Hematopoietic multipotent progenitor cell (in vitro differentiated cells): ENCODE measurements around the gene ZNF692. TPM values are rescaled to one million over a fixed set of nuclear protein-coding genes. Genes with fewer than 3 reads are reported as not detected.
"Not testable (repeated sequence)": the region's sequence is repeated elsewhere in the genome, so short reads cannot be mapped to it uniquely, and the experiment has no call there.

Experiments used
- DNase-seq, 3 donors: peaks; one replicate each; pipeline ENCODE4 v3.0.0-alpha.2; 2011 to 2015; ENCODE audit warnings: low read depth in 2 of 3, low spot score in 2 of 3
- total RNA-seq: library from RNA; depleted of rRNA; stranded (reverse); fragments of >200 nt; gene quantifications from one replicate; pipeline ENCODE4 v1.2.3, GENCODE V29; 2012

ZNF692 gene, protein sequence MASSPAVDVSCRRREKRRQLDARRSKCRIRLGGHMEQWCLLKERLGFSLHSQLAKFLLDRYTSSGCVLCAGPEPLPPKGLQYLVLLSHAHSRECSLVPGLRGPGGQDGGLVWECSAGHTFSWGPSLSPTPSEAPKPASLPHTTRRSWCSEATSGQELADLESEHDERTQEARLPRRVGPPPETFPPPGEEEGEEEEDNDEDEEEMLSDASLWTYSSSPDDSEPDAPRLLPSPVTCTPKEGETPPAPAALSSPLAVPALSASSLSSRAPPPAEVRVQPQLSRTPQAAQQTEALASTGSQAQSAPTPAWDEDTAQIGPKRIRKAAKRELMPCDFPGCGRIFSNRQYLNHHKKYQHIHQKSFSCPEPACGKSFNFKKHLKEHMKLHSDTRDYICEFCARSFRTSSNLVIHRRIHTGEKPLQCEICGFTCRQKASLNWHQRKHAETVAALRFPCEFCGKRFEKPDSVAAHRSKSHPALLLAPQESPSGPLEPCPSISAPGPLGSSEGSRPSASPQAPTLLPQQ
- total RNA-seq, result 23.4 TPM

DNA sequence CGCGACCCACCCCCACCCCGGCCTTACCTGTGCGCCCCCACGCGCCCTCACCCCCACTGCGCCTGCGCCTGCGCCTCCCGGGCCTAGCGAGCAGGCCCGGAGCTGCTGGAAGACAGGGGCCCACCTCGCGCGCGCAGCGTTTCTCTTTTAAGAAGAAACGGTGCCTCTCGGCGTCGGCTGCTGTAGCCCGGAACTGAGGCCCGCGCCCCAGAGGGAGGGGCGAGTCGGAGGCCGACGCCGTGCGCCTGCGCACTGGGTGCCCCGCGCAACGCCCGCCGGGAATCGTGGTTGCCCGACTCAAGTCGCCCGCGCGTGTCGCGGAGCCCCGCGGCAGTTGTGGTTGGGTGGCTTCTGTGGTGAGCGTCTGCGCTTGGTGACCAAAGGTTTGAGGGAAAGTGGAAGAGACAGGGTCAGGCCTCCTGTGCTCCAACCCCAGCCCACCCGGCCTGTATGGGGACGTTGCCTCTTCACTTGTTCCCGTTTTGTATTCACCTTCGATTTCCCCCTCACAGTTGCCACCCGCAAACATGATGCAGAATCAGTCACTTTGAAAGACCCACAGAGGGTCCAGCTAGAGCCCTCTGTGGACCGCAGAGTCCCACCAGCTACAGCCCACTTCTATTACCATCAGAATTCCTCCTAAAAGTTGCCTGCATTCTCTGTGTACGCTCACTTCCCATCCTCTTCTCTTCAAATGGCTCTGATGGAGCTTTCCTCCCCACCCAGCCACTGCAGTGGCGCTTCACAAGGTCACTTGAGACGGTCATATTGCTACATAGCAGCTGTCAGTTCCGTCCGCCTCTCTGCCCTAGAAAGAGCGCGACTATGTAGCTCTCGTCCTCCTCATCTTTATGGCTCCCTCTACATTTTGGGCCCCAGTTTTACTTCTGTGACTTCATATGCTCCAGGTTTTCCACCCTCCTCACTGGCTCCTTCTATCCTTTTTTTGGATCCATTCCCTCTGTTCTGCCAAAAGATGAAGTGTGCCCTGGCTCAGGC is at the start of gene ZNF692:
Gene ZNF692 (minus strand): TSS at position 195 of the 999 bp plus-strand sequence. CDS start 776 bp downstream, outside the sequence.
- peak; percentile 91 to 99 (median 98) for DNase-seq

DNA sequence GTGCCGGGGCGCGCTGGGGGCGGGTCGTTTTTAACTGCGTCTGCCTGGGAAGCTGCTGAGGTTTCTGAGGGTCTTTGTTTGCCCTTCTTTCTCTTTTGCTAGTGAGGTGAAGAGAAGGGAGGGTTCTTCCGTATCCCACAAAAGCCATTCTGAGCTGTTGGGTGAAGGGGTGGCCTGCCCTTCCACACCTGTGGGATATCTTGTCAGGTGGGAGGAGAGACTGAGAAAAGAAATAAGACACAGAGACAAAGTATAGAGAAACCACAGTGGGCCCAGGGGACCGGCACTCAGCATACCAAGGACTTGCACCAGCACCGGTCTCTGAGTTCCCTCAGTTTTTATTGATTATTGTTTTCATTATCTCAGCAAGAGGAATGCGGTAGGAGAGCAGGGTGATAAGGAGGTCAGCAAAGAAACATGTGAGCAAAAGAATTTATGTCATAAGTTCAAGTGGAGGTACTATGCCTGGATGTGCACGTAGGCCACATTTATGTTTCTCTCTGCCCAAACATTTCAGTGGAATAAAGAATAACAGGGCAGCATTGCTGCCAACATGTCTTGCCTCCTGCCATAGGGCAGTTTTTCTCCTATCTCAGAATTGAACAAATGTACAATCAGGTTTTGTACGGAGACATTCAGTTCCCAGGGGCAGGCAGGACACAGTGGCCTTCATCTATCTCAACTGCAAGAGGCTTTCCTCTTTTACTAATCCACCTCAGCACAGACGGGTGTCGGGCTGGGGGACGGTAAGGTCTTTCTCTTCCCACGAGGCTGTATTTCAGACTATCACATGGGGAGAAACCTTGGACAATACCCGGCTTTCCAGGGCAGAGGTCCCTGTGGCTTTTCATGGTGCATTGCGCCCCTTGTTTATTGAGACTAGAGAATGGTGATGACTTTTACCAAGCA is 48.1 kb upstream of the ZNF692 start:
- DNase-seq, result no peak

DNA sequence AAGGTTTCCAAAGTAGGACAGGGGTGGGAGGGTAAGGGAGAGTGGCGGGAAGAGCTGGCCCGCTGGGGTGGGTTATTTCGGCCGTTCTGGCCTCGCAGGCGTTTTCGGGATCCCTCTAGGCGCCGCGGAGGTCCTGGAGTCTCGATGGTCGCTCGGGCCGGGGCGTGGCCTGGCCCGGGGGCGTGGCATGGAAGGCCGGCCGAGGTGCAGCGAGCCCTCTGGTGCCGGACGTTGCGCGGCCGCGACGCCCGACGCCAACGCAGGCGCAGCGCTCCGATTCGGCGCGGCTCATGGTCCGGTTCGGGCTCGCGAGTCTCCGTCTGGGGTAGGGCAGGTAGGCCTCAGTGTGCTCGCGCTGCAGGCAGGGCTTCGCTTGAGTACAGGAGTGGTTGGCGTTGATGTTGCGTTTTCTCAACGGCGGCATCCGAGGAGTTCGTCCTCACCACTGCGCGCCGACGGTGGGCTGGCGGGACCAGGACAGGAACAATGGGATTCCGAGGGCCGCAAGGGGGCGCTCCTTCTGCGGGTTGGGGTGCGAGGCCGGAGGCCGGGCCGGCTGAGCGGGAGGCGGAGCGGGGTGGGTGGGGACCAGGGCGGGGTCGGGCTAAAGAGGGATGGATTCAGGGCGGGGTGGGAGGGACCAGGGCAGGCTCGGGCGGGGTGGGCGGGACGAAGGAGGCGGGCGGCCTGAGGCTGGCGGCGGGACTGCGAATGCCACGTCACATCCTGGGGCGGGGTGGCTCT is 47.3 kb upstream of the ZNF692 start, which contains the start of gene PGBD2:
Gene PGBD2 (plus strand): TSS at position 227 of the 744 bp plus-strand sequence. CDS start 7,628 bp downstream, outside the sequence.
- peak; percentile 89 to 96 (median 94) for DNase-seq

DNA sequence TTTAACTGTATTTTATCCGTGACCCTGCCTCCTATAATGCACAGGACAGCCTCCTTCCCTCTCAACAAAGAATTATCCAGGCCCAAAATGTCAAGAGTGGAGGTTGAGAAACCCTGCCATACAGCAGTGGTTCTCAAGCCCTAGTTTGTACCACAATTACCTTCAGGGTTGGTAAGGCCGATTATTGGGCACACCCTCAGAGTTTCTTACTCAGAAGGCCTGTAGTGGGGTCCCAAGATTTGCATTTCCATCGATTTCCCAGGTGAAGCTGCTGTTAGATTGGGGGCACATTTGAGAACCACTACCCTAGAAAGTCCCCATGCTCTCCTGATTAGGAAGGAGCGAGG is 46.8 kb upstream of the ZNF692 start:
- no peak for DNase-seq

DNA sequence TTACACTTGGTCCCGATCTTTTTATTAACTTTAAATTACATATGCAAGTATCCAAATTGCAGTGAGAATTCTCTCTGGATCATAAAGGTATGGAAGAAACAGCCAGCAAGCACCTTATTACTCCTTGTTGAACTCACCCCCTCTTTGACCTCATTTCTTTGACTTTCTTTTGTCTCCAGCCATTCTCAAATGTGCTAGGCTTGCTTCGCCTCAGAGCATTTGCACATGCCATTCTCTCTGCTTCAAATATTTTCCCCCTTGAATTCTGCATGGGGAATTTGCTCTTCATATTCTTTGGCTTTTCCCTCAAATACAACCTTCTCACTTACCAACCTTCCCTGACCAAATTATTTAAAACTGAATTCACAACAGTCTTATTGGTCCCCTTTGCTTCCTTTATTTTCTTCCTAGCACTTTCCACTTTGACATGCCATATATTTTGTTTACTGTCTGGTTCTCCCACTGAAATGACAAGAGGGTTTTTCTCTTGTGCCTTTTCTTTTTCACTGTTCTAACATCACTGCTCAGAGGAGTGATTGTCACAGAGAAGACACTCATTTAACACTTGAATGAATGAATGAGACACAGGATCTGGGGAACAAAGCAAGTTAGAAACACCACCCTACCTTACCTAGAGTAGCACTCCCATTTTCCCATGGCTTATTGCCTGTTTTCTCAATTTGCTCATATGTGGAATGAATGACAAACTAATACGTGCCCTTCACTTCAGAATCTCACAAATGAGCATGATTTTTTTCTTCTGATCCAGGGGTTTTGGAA is 45.7 kb upstream of the ZNF692 start:
- DNase-seq, result no peak

DNA sequence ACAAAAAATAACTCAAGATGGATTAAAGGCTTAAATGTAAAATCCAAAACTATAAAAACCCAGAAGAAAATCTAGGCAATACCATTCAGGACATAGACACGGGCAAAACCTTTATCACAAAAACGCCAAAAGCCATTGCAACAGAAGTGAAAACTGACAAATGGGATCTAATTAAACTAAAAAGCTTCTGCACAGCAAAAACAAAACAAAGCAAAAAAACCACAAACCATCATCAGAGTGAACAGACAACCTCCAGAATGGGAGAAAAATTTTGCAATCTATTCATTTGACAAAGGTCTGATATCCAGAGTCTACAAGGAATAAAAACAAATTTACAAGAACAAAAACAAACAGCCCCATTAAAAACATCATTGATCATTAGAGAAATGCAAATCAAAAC is 42.7 kb upstream of the ZNF692 start:
- DNase-seq, result no peak

DNA sequence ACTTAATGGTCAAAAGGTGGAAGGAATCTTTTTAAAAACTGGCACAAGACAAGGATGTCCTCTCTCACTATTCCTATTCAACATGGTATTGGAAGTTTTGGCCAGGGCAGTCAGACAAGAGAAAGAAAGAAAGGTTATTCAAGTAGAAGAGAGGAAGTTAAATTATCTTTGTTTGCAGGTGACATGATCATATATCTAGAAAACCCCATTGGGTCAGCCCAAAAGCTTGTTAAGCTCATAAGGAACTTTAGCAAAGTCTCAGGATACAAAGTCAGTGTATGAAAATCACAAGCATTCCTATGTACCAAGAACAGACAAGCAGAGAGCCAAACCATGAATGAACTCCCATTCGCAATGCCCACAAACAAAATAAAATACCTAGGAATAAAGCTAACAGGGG is 41.8 kb upstream of the ZNF692 start:
- no peak for DNase-seq

DNA sequence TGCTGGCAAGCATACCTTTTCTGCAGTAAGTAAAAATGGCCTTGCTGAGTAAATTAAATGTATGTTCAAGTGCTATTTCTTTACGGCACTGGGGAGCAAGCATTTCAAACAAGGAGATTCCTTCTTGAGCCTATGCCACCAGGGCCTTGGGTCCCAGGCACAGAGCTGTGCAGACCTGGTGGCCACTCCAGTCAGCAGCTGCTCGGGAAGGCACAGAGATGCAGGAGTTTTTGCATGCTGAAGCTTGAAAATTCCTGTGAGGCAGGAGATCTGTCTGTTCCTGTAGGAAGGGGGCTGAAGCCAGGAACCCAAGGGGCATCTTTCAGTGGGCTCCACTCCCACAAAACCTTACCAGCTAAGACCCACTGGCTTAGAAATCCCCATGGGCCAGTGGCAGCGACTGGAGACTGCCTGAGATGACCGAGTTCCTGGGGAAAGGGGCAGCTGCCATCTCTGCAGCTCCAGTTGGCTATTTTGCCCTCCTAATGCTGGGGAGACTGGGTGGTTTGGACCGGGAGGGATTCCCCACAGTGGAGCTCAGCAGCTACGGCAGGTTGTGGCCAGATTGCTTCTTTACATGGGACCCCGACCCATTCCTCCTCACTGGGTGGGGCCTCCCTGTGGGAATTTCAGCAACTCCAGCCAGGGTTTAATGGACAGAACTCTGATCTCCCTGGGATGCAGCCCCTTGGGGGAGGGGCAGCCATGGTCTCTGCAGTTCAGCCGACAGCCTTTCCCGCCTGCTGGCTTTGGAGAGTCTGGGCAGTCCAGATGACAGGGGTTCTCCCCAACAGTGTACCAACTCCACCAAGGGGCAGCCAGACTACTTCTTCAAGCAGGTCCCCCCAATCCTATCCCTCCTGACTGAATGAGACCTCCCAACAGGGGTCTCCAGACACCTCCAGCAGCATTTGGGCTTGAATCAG is 38.8 kb upstream of the ZNF692 start:
- DNase-seq, result no peak

DNA sequence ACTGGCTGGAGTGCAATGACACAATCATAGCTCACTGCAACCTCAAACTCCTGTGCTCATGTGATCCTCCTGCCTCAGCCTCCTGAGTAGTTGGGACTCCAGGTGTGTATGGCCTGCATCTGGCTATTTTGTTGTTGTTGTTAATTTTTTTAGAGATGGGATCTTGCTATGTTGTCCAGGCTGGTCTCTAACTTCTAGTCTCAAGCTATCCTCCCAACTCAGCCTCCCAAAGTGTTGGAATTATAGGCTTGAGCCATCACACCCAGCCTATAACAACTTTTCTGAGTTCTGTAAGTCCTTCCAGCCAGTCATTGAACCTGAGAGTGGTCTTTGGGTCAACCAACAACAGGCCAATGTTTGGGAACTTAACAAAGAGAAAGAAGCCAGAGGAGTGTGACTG is 36.0 kb upstream of the ZNF692 start:
- DNase-seq, result no peak

DNA sequence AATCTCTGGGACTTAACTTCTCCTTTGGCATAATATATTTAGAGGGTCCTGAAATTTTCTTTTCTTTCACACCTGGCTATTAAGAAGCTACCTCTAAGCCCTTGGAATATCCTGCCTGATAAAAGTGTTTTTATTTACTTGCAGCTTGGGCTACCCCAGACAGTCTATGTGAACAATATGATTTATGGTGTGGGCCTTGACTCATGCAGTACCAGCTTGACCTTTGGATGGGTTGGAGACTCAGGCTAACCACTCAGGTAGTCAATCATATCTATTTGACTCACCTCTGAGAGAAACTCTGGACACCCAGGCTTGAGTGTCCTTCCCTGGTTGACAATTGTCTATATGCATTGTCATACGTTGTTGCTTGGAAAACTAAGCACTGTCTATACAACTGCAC is 33.7 kb upstream of the ZNF692 start:
- no peak for DNase-seq

DNA sequence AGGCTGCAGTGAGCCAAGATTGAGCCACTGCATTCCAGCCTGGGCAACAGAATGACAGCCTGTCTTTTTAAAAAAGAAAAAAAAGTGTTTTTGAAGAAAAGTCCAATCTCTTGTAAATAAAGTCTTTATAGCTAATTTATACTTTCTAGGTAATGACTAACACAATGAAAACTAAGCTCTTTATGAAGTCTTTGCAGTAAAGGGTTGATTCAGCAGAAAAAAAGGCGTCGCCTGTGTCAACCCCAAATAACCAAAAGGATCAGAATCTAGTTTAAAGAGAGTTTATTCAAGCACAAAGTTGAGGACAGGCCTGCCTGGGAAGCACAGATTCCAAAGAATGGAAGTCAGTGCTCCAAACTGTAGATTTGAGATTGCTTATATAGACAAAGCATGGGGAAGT is 32.9 kb upstream of the ZNF692 start:
- DNase-seq, result no peak

DNA sequence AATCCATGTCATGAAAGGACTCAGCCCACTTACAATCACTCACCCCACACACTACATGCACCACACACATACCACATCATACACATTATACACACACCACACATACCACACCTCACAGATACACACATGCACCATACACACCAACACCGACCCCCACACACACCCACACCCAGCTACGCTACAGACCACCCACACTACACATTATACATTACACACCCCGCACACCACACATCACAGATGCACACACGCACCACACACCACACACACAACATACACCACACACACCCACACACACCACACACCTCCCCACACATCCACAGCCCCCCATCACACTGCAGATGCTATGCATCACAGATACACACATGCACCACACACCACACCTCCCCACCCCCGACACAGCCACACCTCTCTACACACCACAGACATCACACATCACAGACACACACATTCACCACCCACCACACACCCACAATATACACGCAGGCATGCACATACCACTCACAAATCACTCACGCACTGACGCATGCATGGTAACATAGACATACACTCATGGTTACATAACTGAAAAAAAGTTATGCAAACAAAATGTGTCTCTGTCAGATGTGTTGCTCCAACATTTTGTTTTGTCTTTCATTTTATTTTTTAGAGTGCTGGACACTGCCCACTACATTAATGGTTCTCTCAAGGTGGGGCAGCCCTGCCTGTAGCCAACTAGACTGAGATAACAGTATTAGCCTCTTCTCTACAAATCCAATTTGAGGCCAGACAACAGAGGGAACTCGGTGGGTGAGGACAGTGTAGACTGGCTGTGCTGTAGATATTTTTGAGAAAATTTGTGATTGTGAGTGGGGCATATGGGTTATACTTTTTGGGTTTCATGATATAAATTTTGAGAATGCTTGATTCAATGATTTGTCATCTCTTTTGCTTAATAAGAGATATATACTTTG is 31.9 kb upstream of the ZNF692 start:
- DNase-seq, result no peak

DNA sequence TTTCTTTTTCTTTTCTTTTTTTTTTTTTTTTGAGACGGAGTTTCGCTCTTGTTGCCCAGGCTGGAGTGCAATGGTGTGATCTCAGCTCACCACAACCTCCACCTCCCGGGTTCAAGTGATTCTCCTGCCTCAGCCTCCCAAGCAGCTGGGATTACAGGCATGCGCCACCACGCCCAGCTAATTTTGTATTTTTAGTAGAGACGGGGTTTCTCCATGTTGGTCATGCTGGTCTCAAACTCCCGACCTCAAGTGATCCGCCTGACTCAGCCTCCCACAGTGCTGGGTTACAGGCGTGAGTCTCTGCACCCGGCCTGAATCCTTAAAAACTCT is 31.0 kb upstream of the ZNF692 start:
- DNase-seq, result not testable (repeated sequence)

DNA sequence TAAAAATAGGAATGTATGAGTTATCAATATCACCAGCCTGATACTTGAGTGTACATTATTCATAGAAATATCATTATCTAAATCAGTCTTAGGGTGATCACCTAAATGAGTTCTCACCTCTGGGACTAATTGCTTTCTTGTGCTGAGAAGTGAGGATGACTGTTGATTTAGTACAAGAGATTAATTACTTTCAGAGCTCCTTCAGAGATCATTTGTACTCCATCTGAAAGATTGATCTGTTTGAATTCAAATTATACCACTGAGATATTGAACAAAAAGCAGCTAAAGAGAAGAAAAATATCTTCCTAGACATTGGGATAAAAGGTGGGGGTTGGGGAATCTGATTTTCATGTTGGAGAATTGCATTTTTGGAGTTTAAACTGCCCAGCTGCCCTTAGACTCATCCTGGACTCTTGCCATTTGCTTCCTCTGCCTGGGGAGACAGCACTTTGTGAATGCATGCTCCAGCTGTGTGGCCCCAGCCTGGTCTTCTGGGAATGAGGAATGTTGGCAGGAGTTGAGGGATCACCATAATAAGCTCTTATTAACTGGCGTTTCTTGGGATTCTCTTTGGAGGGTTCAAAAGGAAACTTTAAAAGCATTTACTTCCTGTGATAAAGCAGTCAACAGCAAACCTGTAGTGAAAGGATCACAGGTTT is 27.5 kb upstream of the ZNF692 start:
- DNase-seq, result no peak

DNA sequence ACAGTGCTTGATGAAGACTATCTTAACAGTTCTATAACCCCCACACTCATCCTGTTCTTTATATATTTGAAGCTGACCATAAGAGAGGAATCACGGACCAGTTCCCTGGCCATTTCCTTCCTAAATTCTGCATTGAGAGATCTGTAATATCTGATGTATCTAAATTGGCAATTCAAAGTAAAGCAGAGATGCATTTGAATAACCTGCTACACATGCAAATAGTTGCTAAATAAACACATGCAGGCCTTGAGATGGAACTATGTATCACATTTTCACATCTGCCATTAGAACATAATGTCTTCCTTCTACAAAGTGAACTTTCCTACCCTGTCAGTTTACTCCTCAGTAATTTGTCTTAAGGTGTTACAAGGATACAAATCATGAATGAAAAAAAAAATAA is 26.8 kb upstream of the ZNF692 start:
- no peak for DNase-seq

DNA sequence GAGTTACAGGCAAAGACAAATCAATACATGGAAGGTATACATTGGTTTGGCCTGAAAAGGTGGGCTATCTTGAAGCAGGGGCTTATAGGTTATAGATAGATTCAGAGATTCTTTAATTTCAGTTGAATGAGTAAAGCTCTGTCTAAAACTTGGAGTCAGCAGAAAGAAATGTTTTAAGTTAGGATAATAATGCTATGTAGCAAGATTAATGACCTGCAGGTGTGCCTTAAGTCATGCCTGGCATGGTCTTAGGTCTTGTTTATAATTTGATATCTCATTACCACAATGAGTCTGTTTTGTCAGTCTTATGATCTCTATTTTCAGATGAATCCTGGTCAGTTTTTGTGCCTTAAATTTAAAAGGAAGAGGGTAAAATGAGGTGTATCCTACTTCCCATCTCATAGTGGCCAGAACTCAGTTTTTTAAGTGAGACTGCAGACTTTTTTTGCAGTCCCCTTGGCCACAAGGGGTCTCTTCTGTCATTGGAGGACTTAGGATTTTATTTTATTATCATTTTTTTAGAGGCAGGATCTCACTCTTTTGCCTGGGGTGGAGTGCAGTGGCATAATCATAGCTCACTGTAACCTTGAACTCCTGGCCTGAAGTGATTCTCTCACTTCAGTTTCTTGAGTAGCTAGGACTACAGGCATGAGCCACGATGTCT is 25.9 kb upstream of the ZNF692 start:
- peak in 1 of 3 donors; percentile 26 for DNase-seq
